WTC11 (cell line): Measurements from ENCODE around the gene MTURN. TPM values are rescaled to one million over a fixed set of nuclear protein-coding genes. Genes with fewer than 3 reads are reported as not detected.

ENCODE experiments used
- ATAC-seq: fragments of 200-7000 bp; cut with Tn5 transposase; 2 replicates; pipeline ENCODE4 v1.10.0; 2021; ENCODE audit warnings: mild to moderate bottlenecking, moderate library complexity
- CTCF ChIA-PET: fragments of 300-600 bp; sonication (Branson Sonifier 250); formaldehyde crosslinking; loops from one replicate; lab custom pipeline; 2021; ENCODE audit warnings: antibody characterized with exemption; lab: Charles Lee
- POLR2A ChIA-PET: fragments of 350-600 bp; sonication (Branson Sonifier 250); formaldehyde crosslinking; loops from one replicate; lab custom pipeline; 2021; ENCODE audit warnings: antibody characterized with exemption; lab: Charles Lee
- DNase-seq: peaks from one replicate; pipeline ENCODE4 v3.0.0; 2021; ENCODE audit warnings: low spot score
- H3K27ac Mint-ChIP-seq: 2 replicates; pipeline ENCODE4 v1.8.0; 2021; ENCODE audit warnings: mixed read lengths
- H3K27me3 Mint-ChIP-seq: 2 replicates; pipeline ENCODE4 v1.8.0; 2021; ENCODE audit warnings: low read depth, mild to moderate bottlenecking, moderate library complexity, mixed read lengths
- H3K36me3 Mint-ChIP-seq: 2 replicates; pipeline ENCODE4 v1.8.0; 2021; ENCODE audit warnings: mixed read lengths
- H3K4me1 Mint-ChIP-seq: 2 replicates; pipeline ENCODE4 v1.8.0; 2022; ENCODE audit warnings: mixed read lengths
- H3K4me3 Mint-ChIP-seq: 2 replicates; pipeline ENCODE4 v1.8.0; 2021; ENCODE audit warnings: mild to moderate bottlenecking, moderate library complexity, mixed read lengths
- H3K9me3 Mint-ChIP-seq: 2 replicates; pipeline ENCODE4 v1.8.0; 2021; ENCODE audit warnings: mixed read lengths
- AFF4 ChIP-seq: sonication (generic); formaldehyde crosslinking; IDR thresholded peaks from 2 replicates; pipeline ENCODE4 v1.8.1; 2023; ENCODE audit warnings: mild to moderate bottlenecking, missing genetic modification reagents, borderline replicate concordance
- ATF3 ChIP-seq: sonication (generic); formaldehyde crosslinking; conservative IDR thresholded peaks from 2 replicates; pipeline ENCODE4 v1.8.1; 2022; ENCODE audit warnings: mild to moderate bottlenecking, missing genetic modification reagents
- ATF6 ChIP-seq: sonication (generic); formaldehyde crosslinking; IDR thresholded peaks from 2 replicates; pipeline ENCODE4 v1.8.1; 2023; ENCODE audit warnings: mild to moderate bottlenecking, missing genetic modification reagents
- CBFB ChIP-seq: sonication (generic); formaldehyde crosslinking; IDR thresholded peaks from 2 replicates; pipeline ENCODE4 v1.8.1; 2022; ENCODE audit warnings: mild to moderate bottlenecking, low read depth, missing genetic modification reagents
- E2F1 ChIP-seq: sonication (generic); formaldehyde crosslinking; IDR thresholded peaks from 2 replicates; pipeline ENCODE4 v1.8.0; 2022; ENCODE audit warnings: mild to moderate bottlenecking, missing genetic modification reagents
- ERG ChIP-seq: fragments of 250-450 bp; sonication (Bioruptor Pico); IDR thresholded peaks from 2 replicates; pipeline ENCODE4 v1.8.0; 2021; ENCODE audit warnings: mild to moderate bottlenecking
- GRHL2 ChIP-seq: fragments of 250-450 bp; sonication (Bioruptor Pico); IDR thresholded peaks from 2 replicates; pipeline ENCODE4 v1.8.0; 2022; ENCODE audit warnings: mild to moderate bottlenecking, moderate library complexity; ENCODE audit not compliant: insufficient replicate concordance, severe bottlenecking
- NFE2L1 ChIP-seq: sonication (generic); formaldehyde crosslinking; IDR thresholded peaks from 2 replicates; pipeline ENCODE4 v1.8.1; 2023; ENCODE audit warnings: missing genetic modification reagents
- NR2C2 ChIP-seq: sonication (generic); formaldehyde crosslinking; IDR thresholded peaks from 2 replicates; pipeline ENCODE4 v1.8.0; 2022; ENCODE audit warnings: mild to moderate bottlenecking, missing genetic modification reagents
- STAT6 ChIP-seq: sonication (generic); formaldehyde crosslinking; conservative IDR thresholded peaks from 2 replicates; pipeline ENCODE4 v1.8.1; 2023; ENCODE audit warnings: mild to moderate bottlenecking, low read depth, missing genetic modification reagents, moderate library complexity
- TCF7 ChIP-seq: sonication (generic); formaldehyde crosslinking; IDR thresholded peaks from 2 replicates; pipeline ENCODE4 v1.8.0; 2022; ENCODE audit warnings: mild to moderate bottlenecking, low read depth, missing genetic modification reagents, moderate library complexity
- TEAD4 ChIP-seq: sonication (generic); formaldehyde crosslinking; IDR thresholded peaks from 2 replicates; pipeline ENCODE4 v1.8.0; 2022; ENCODE audit warnings: mild to moderate bottlenecking, missing genetic modification reagents
- ZNF317 ChIP-seq: sonication (generic); formaldehyde crosslinking; IDR thresholded peaks from 2 replicates; pipeline ENCODE4 v1.8.1; 2023; ENCODE audit warnings: low read depth, mild to moderate bottlenecking, moderate library complexity, missing genetic modification reagents, borderline replicate concordance
- ZNF512 ChIP-seq: sonication (generic); formaldehyde crosslinking; IDR thresholded peaks from 2 replicates; pipeline ENCODE4 v1.8.1; 2022; ENCODE audit warnings: missing genetic modification reagents, borderline replicate concordance
- ZNF671 ChIP-seq: fragments of 250-450 bp; sonication (Bioruptor Pico); IDR thresholded peaks from 2 replicates; pipeline ENCODE4 v1.8.0; 2021; ENCODE audit warnings: mild to moderate bottlenecking
- total RNA-seq: library from RNA; stranded (reverse); gene quantifications from 3 replicates; pipeline ENCODE4 v1.2.3, GENCODE V29; 2021
- TF ChIP-seq, protein P1 (sequence below): sonication (generic); formaldehyde crosslinking; IDR thresholded peaks from 2 replicates; pipeline ENCODE4 v1.8.1; 2022; ENCODE audit warnings: low read depth, mild to moderate bottlenecking, moderate library complexity, missing genetic modification reagents, borderline replicate concordance

Gene MTURN
- total RNA-seq, 1 experiment from 2014 or later, result 5.0 TPM

DNA sequence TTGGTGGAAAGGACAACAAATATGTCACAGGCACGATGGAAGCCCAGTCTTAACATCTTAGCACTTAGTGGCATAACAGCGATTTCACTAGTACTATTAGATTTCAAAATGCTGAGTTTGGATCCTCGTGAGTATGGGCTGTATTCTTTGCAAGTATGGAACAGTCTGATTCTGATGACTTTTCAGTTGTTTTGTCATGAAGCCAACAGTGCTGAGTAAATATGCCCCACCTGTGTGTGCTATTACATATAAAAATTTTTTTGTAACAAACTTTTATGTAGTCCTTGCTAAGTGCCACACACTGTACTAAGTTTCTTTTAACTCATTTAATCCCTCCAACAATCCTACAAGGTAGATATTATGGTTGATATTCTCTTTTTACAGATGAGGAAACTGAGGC lies 30.8 kb downstream of the MTURN start:
- ChIA-PET CTCF (interaction anchor here (1.1 kb wide), 1 partner anchor 111 kb away, joined by 3 read pairs; no protein-coding TSS in a partner anchor), POLR2A (no interaction called here)
- no peak for TF ChIP-seq NFE2L1
- no peak for TF ChIP-seq TCF7 (CRISPR knock-in tag)
- no peak for TF ChIP-seq ATF6 (CRISPR knock-in tag)
- TF ChIP-seq GRHL2 (CRISPR knock-in tag), result no peak
- no peak for TF ChIP-seq AFF4 (CRISPR knock-in tag)
- H3K4me3 Mint-ChIP-seq, result no peak overlapping the region
- peaks cover 69% of the 10 kb centered on the region for H3K4me1 Mint-ChIP-seq
- no peaks in the 10 kb centered on the region for H3K9me3 Mint-ChIP-seq
- no peak for DNase-seq
- no peaks in the 10 kb centered on the region for H3K36me3 Mint-ChIP-seq
- peaks cover 18% of the 10 kb centered on the region for H3K27me3 Mint-ChIP-seq
- no peak for ATAC-seq
- no peak overlapping the region for H3K27ac Mint-ChIP-seq

GRCh38 chr7:30166155-30166840 lies 31.5 kb downstream of the MTURN start:
- no peak overlapping the region for H3K4me3 Mint-ChIP-seq
- no peak for TF ChIP-seq ZNF671 (CRISPR knock-in tag)
- no peak for TF ChIP-seq CBFB (CRISPR knock-in tag)
- no peak for TF ChIP-seq NR2C2 (CRISPR knock-in tag)
- TF ChIP-seq ATF3, result no peak
- no peak for TF ChIP-seq ZNF512 (CRISPR knock-in tag)
- no peak for TF ChIP-seq E2F1 (CRISPR knock-in tag)
- TF ChIP-seq ERG, result no peak
- no peak for TF ChIP-seq ZNF317 (CRISPR knock-in tag)
- TF ChIP-seq, protein P1, sequence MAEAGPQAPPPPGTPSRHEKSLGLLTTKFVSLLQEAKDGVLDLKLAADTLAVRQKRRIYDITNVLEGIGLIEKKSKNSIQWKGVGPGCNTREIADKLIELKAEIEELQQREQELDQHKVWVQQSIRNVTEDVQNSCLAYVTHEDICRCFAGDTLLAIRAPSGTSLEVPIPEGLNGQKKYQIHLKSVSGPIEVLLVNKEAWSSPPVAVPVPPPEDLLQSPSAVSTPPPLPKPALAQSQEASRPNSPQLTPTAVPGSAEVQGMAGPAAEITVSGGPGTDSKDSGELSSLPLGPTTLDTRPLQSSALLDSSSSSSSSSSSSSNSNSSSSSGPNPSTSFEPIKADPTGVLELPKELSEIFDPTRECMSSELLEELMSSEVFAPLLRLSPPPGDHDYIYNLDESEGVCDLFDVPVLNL (CRISPR knock-in tag), result no peak
- TF ChIP-seq TEAD4, result no peak
- no peak for TF ChIP-seq STAT6 (CRISPR knock-in tag)

More at GRCh38 chr7:30166155-30166840, 31.5 kb downstream of the MTURN start:
- ChIA-PET CTCF (interaction anchor here (0.9 to 1.1 kb wide), 3 partner anchors 9 to 163 kb away, joined by 3 read pairs; no protein-coding TSS in a partner anchor), POLR2A (no interaction called here)
- no peak for DNase-seq
- Mint-ChIP-seq H3K27me3 (peaks cover 18% of the 10 kb centered on the region), H3K27ac (no peak overlapping the region), H3K4me1 (peaks cover 64% of the 10 kb centered on the region), H3K9me3 (no peaks in the 10 kb centered on the region), H3K36me3 (no peaks in the 10 kb centered on the region)
- no peak for ATAC-seq
